ENCODE data around the gene TRPM4.
"Not testable (repeated sequence)": the region's sequence is repeated elsewhere in the genome, so short reads cannot be mapped to it uniquely, and the experiment has no call there.

The TRPM4 gene

GRCh38 chr19:49157445-49158224, at the start of gene TRPM4:
TSS of gene TRPM4 (plus strand) at chr19:49157792. CDS start at chr19:49157867, 75 bp downstream.
- DNase-seq (ENCODE audit: low read depth): peak; percentile 74

- DNase-seq (ENCODE audit: low read depth): no peak
Observed at GRCh38 chr19:49109051-49109450, 48.5 kb upstream of the TRPM4 start.

GRCh38 chr19:49109569-49110233, 47.9 kb upstream of the TRPM4 start:
- DNase-seq (ENCODE audit: low read depth): no peak

DNA sequence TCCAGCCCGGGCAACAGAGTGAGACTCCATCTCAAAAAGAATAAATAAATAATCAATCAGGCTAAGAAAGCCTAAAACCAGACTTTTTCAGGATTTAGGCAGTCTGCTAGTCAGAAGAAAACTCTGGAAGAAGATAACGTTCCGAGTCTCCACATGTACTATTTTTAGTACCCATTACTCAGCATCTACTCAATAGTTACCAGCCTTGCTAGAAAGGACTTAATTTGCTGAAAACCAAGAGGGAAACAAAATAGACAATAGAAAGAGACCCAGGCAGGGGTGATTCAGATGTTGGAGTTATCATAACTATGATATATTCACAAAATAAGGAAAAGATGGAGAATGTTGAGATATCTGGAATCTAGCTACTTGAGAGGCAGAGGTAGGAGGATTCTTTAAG, 47.0 kb upstream of the TRPM4 start:
- peak; percentile 35 for DNase-seq (ENCODE audit: low read depth)

DNA sequence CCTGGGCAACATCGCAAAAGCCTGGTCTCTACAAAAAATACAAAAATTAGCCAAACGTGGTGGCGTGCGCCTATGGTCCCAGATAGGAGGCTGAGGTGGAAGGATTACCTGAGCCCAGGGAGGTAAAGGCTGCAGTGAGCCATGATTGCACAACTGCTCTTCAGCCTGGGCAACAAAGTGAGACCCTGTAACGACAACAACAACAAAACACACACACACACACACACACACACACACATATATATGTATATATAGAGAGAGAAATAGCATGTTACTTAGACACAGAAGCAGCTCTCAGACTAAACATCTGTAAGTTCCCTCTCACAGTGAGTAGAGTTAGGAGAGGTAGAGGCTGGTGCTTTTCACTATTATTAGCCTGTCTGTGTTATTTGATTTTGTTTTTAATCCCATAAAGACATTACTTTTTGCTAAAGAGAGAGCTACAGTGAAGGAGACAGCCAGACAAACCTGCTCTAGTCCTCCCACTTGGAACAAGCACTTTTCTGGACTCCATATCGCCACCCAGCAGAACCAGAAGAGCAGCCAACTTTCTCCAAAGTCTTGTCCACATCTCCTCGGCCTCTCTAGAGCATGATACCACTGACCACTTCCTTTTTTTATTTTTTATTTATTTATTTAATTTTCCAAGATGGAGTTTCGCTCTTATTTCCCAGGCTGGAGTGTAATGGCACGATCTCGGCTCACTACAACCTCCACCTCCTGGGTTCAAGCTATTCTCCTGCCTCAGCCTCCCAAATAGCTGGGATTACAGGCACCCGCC, 46.2 kb upstream of the TRPM4 start:
- DNase-seq (ENCODE audit: low read depth): no peak

- peak; percentile 57 for DNase-seq (ENCODE audit: low read depth)
Observed at GRCh38 chr19:49113762-49114629, 43.6 kb upstream of the TRPM4 start, which contains the start of gene LIN7B. TSS of gene LIN7B (plus strand) at chr19:49114370. CDS start at chr19:49114405, 35 bp downstream.

DNA sequence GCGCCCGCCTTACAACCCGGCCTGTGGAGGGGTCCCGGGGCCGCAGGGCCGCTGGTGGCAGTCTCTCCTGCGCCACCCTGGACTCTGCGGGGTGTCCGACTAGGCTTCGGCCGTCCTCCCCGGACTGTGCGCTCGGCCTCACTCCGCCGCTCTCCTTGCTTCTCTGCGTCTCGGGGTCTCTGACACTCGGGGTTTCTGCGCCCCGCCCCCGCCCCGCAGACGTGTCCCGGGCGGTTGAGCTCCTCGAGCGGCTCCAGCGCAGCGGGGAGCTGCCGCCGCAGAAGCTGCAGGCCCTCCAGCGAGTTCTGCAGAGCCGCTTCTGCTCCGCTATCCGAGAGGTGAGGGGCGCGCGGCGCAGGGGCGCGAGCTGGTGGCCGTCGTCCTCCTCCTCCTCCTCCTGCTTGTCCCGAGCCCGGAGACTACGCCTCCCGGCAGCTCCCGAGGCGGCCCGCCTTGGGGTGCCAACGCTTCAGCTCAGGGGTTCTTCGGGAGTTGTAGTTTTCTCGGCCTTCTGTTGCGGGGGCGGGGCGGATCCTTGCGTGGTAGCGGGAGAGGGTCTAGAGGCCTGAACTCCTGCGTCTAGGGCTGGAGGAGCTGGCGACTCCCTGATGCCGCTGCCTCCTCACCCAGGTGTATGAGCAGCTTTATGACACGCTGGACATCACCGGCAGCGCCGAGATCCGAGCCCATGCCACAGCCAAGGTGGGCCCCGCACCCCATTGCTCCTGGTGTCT, 42.8 kb upstream of the TRPM4 start:
- DNase-seq (ENCODE audit: low read depth): peak; percentile 55

DNA sequence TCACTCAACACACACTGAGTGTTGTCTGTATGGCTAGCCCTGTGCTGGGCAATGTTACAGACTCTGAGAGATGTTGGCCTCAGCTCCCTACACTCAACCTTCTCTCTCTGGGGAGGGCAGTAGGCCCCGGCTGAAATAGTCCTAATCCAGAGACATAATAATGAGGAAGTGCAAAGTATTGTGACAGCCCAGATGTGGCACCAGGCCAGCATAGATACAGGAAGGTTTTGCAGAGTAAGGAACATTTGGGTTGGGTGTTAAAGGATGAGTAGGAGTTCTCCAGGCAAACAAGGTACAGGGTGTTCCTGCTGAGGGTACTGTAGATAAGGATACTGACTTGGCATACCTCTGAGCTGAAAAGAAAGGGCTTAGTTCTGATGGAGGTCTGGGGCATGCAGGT, 41.0 kb upstream of the TRPM4 start:
- DNase-seq (ENCODE audit: low read depth): no peak

DNA sequence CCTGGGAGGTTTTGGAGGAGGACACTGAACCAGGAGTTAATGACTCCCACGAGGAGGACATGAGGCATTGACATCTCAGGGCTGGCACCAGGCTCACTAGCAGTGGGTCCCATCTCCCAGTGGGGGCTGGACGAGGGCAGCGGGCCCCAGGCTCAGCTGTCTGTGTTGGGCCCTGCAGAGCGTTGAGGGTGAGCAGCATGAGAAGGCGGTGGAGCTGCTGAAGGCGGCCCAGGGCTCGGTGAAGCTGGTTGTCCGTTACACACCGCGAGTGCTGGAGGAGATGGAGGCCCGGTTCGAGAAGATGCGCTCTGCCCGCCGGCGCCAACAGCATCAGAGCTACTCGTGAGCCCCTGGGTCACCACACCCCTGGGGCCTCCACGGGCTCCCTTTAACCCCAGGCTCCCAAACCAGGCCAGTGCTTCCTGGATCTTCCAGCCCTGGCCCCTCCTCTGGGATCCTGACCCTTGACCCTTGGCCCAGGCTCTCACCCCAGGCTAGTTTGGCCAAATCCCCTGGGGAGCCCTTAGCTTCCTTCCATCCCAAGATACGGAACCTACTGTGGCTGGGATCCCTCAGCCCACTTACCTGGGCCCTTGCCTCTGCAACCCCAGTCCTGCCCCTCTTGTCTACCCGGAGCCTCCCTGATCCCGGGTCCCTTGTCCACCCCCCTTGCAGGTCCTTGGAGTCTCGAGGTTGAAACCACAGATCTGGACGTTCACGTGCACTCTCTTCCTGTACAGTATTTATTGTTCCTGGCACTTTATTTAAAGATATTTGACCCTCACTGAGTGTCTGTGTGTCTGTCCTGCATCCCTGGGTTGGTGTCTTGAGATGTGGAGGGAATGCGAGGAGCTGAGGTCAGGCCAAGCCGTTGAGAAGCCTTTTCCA, 39.7 kb upstream of the TRPM4 start:
- DNase-seq (ENCODE audit: low read depth): no peak

DNA sequence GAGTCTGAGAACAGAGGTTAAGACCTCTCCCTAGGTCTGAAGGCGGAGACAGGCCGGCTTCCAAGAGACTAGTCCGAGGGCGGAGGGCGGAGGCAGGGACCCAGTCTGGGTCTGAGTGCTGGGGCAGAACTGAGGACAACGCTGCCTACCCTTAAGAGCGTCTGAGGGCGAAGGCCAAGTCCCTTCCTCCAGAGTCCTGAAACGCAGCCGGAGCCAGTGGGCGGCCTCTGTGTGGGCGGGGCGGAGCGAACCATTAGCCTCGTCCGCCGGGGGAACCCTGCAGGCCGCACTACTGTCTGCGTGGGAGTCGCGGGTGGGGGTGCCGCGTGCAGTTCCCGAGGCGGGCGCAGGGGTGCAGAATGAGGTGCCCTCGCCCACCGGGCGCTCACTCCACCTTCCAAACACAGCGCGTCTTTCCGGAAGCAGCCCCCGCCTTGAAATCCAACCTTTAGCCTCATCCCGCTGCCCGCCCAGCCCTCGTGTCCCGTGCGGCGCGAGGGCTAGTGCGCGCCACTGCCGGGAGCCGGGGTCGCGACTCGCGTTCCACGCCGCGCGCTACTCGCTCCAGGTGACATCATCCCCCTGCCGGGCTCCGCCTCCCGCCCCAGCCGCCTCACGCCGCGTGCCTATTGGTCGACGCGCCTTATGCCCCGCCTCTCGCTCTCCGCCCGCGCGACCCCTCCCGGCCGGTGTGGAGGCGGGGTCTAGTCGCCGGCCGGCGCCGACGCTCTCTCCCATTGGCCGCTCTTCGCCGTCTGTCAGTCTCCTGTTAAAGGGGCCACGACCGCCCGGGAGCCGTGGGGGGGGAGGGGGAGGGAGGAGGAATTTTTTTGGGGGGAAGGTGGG, 38.8 kb upstream of the TRPM4 start, which contains the start of gene C19orf73:
Gene C19orf73, minus strand, starts transcription at position 579 of the 846 bp plus-strand sequence. Its CDS starts 121 bp downstream, at position 458.
- peak; percentile 95 for DNase-seq (ENCODE audit: low read depth)

DNA sequence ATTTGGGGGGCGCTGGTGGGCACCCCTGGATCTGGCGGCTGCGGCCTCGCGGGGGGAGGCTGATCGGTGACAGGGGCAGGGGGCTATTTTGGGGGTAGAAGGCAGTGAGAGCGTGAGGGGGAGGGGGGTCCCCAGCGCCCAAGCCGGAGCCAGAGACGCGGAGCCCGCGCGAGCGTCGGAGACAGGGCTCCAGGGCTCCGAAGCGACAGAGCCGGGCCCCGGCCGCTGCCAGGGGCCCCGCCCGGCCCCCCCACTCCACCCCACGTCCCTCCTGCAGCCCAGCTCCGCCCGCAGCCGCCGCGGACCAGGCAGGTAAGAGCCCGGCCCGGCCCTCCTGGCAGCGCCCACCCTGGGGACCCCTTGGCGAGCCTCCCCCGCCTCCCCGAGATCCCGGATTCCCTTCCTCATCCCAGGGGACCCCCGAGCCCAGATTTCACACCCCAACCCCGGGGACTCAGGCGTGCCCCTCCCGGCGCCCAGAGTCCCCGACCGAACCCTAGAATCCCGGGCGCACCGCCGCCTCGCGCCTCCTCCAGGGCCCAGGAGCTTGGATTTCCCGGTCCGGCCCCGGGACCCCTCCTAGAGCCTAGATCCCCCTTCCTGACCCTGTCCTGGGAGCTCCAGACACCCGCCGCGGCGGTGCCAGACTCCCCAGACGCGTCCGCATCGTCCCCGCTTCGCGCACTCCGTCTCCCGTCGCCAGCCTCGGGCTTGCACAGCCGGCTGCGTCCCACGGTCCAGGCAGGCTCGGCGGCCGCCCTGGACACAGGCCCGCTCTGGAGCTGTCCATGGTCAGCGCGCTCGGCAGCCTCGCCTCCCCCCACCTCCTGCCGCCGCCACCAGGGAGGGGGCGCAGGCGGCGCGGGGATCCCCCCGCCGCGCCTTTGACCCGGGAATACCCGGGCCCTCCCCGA, 37.9 kb upstream of the TRPM4 start, which contains the start of gene PPFIA3:
Gene PPFIA3, plus strand, starts transcription at position 134 of the 914 bp plus-strand sequence. CDS start 8,330 bp downstream, outside the sequence.
- DNase-seq (ENCODE audit: low read depth): peak; percentile 68

DNA sequence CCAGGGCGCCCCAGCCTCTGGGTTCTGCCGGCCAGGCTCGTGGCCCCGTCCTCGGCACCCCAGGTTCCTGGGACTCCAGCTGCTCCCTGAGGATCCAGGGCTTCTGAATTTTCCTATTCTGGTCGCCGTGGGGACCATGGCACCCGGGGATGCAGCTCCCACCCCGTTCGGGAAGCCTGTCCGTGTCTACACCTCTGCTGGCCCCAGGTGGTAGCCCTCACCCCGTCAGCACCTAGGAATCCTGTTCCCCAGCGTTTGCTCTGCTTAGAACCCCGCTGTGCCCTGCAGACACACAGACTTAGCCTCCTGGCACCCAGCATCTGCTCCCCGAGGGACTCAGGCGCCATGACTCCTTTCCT, 37.3 kb upstream of the TRPM4 start:
- DNase-seq (ENCODE audit: low read depth): no peak

- no peak for DNase-seq (ENCODE audit: low read depth)
Observed at GRCh38 chr19:49120868-49121267, 36.7 kb upstream of the TRPM4 start.

DNA sequence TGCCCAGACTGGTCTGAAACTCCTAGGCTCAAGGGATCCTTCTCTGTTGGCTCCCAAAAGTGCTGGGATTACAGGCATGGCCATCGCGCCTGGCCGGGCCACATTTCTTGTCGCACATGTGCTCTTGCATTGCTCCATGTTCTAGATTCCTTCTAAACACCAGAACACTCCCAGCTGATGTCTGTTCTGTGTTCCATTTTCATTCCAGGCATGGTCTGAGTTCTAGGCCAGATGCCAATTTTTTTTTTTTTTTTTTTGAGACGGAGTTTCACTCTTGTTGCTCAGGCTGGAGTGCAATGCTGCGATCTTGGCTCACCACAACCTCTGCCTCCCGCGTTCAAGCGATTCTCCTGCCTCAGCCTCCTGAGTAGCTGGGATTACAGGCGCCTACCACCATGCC, 35.8 kb upstream of the TRPM4 start:
- DNase-seq (ENCODE audit: low read depth): peak; percentile 29

DNA sequence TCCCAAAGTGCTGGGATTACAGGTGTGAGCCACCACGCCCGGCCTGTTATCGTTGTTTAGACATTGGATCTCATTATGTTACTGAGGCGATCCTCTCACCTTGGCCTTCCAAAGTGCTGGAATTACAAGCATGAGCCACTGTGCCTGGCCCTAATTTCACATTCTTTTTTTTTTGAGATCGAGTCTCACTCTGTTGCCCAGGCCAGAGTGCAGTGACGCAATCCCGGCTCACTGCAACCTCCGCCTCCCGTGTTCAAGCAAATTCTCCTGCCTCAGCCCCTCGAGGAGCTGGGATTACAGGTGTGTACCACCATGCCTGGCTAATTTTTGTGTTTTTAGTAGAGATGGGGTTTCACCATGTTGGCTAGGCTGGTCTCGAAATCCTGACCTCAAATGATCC, 34.3 kb upstream of the TRPM4 start:
- DNase-seq (ENCODE audit: low read depth): not testable (repeated sequence)

GRCh38 chr19:49125025-49125731, 32.4 kb upstream of the TRPM4 start:
- no peak for DNase-seq (ENCODE audit: low read depth)

GRCh38 chr19:49126575-49126974, 31.0 kb upstream of the TRPM4 start:
- DNase-seq (ENCODE audit: low read depth): no peak
